Measurements from ENCODE around the gene EEPD1. TPM values are rescaled to one million over a fixed set of nuclear protein-coding genes. Genes with fewer than 3 reads are reported as not detected.

Gene EEPD1
- total RNA-seq, 1 donor = 9.0 TPM

DNA sequence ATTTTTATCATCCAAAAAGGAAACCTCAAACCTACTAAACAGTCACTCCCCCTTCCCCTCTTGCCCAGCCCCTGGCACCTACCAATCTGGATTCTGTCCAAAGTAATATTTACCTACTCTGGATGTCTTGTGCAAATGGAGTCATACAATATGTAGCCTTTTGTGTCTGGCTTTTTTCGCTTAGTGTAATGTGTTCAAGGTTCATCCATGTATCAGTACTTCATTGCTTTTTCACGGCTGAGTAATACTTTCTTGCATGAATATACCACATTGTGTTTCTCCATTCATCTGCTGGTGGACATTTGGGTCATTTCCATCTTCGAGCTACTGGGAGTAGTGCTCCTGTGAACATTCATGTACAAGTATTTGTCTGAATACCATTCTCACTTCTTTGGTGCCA is 113.6 kb downstream of the EEPD1 start:
- Histone ChIP-seq H3K36me3 (ENCODE audit: insufficient read depth, low read length) (no peaks in the 10 kb centered on the region), H3K79me2 (ENCODE audit: insufficient read depth, low read length) (no peaks in the 10 kb centered on the region), H3K27me3 (ENCODE audit: insufficient read depth, low read length) (no peaks in the 10 kb centered on the region), H3K9me3 (ENCODE audit: low read depth, low read length) (no peaks in the 10 kb centered on the region), H3K4me1 (ENCODE audit: insufficient read depth, low read length) (peaks cover 3% of the 10 kb centered on the region), H3K27ac (ENCODE audit: low read depth, low read length) (no peak overlapping the region), H3K4me2 (ENCODE audit: insufficient read depth, low read length) (no peak overlapping the region), H4K20me1 (ENCODE audit: insufficient read depth, low read length) (no peaks in the 10 kb centered on the region), H3K4me3 (ENCODE audit: insufficient read depth, low read length) (no peak overlapping the region), H2AFZ (ENCODE audit: low read length) (no peak overlapping the region)
- DNase-seq (ENCODE audit: insufficient read length, low spot score, missing footprints) = no peak
- TF ChIP-seq, protein P1, sequence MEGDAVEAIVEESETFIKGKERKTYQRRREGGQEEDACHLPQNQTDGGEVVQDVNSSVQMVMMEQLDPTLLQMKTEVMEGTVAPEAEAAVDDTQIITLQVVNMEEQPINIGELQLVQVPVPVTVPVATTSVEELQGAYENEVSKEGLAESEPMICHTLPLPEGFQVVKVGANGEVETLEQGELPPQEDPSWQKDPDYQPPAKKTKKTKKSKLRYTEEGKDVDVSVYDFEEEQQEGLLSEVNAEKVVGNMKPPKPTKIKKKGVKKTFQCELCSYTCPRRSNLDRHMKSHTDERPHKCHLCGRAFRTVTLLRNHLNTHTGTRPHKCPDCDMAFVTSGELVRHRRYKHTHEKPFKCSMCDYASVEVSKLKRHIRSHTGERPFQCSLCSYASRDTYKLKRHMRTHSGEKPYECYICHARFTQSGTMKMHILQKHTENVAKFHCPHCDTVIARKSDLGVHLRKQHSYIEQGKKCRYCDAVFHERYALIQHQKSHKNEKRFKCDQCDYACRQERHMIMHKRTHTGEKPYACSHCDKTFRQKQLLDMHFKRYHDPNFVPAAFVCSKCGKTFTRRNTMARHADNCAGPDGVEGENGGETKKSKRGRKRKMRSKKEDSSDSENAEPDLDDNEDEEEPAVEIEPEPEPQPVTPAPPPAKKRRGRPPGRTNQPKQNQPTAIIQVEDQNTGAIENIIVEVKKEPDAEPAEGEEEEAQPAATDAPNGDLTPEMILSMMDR (IDR thresholded peaks at IDR 0.05; ENCODE audit: extremely low read depth, low read depth, low read length) = no peak

DNA sequence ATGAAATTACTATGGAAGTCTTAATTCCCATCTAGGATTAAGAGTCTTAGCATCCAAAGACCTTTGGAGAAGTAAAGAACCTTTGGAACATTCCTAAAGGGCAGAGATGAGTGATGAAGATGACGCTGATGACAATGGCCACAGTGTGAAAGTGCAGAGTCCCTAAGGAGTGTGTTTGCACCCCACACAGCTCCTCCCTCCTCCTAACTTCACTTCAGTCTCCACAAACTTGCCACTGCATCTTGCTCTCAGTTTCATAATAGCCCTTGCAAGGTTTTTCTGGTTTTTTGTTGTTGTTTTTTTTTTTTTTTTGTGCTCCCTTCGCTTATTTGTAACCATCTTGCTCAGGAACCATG is 119.1 kb downstream of the EEPD1 start:
- Histone ChIP-seq H3K4me2 (ENCODE audit: insufficient read depth, low read length) (no peak overlapping the region), H3K9me3 (ENCODE audit: low read depth, low read length) (no peaks in the 10 kb centered on the region), H4K20me1 (ENCODE audit: insufficient read depth, low read length) (no peaks in the 10 kb centered on the region)

DNA sequence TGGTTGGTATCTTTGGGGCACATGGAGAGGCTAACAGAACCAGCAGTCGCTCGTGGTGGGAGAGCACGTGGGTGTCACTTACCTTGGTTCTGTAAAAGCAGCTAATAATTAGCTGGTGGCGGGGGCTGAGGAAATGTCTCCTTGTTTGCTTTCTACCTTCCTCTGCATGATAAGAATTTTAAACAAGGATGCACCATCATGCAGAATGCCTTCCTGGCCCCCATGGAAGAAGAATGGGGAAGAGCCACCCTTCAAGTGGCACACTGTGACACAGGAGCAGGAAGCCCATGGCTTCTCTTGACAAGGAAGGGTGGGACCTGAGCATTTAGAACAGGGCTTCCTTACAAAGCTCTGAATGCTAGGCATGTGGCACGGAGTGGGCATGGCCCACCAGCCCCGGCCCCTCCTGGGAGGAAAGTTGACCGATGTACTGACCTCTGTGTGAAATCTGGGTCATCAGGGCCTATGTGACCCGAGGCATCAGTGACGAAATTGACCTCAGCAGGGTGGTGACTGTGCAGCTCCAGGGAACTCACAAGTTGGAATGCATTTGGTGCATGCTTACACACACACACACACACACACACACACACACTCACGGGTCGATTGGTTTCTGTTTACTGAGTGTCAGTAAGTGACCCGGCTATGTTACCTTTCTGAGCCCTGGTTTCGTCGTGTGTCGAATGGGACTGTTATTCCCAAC is 119.7 kb downstream of the EEPD1 start:
- Histone ChIP-seq H3K79me2 (ENCODE audit: insufficient read depth, low read length) (no peaks in the 10 kb centered on the region), H3K4me1 (ENCODE audit: insufficient read depth, low read length) (no peaks in the 10 kb centered on the region), H3K4me2 (ENCODE audit: insufficient read depth, low read length) (no peak overlapping the region), H3K9me3 (ENCODE audit: low read depth, low read length) (no peaks in the 10 kb centered on the region), H3K27ac (ENCODE audit: low read depth, low read length) (no peak overlapping the region), H3K4me3 (ENCODE audit: insufficient read depth, low read length) (no peak overlapping the region), H3K36me3 (ENCODE audit: insufficient read depth, low read length) (no peaks in the 10 kb centered on the region), H3K27me3 (ENCODE audit: insufficient read depth, low read length) (no peaks in the 10 kb centered on the region), H2AFZ (ENCODE audit: low read length) (no peak overlapping the region), H4K20me1 (ENCODE audit: insufficient read depth, low read length) (no peaks in the 10 kb centered on the region)
- TF ChIP-seq, protein P1 (IDR thresholded peaks at IDR 0.05; ENCODE audit: extremely low read depth, low read depth, low read length) = no peak
- DNase-seq (ENCODE audit: insufficient read length, low spot score, missing footprints) = peak; percentile 34

More for the DNA sequence above, 119.1 kb downstream of the EEPD1 start:
- H3K36me3 ChIP-seq (ENCODE audit: insufficient read depth, low read length) = no peaks in the 10 kb centered on the region
- H3K79me2 ChIP-seq (ENCODE audit: insufficient read depth, low read length) = no peaks in the 10 kb centered on the region
- H3K27me3 ChIP-seq (ENCODE audit: insufficient read depth, low read length) = no peaks in the 10 kb centered on the region
- H3K27ac ChIP-seq (ENCODE audit: low read depth, low read length) = no peak overlapping the region
- H3K4me1 ChIP-seq (ENCODE audit: insufficient read depth, low read length) = no peaks in the 10 kb centered on the region
- TF ChIP-seq, protein P1 (IDR thresholded peaks at IDR 0.05; ENCODE audit: extremely low read depth, low read depth, low read length) = no peak
- DNase-seq (ENCODE audit: insufficient read length, low spot score, missing footprints) = no peak
- H3K4me3 ChIP-seq (ENCODE audit: insufficient read depth, low read length) = no peak overlapping the region
- no peak overlapping the region for H2AFZ ChIP-seq (ENCODE audit: low read length)

DNA sequence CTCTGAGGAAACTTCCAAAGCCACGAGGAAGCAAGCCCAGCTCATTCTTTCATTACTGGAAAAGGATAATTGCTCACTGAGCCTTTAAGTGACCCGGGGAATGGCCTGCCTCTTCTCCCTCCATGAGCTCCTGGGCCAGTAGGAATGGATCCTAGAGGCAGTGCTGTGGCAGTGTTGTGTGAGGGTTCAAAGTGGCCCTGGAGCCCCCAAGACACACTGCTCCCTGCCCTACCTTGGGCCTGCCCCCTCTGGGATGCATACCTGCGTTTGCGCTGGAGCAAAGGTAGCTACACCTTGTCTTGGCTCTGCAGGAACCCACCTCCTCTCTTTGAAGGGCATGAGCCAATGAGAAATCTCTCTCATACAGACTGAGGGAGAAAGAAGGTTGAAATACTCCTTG is 120.8 kb downstream of the EEPD1 start:
- Histone ChIP-seq H3K4me1 (ENCODE audit: insufficient read depth, low read length) (no peaks in the 10 kb centered on the region), H3K27ac (ENCODE audit: low read depth, low read length) (no peak overlapping the region), H2AFZ (ENCODE audit: low read length) (no peak overlapping the region), H3K79me2 (ENCODE audit: insufficient read depth, low read length) (no peaks in the 10 kb centered on the region), H3K9me3 (ENCODE audit: low read depth, low read length) (no peaks in the 10 kb centered on the region), H3K4me2 (ENCODE audit: insufficient read depth, low read length) (no peak overlapping the region), H3K4me3 (ENCODE audit: insufficient read depth, low read length) (no peak overlapping the region), H4K20me1 (ENCODE audit: insufficient read depth, low read length) (no peaks in the 10 kb centered on the region), H3K27me3 (ENCODE audit: insufficient read depth, low read length) (no peaks in the 10 kb centered on the region), H3K36me3 (ENCODE audit: insufficient read depth, low read length) (no peaks in the 10 kb centered on the region)
- TF ChIP-seq, protein P1 (IDR thresholded peaks at IDR 0.05; ENCODE audit: extremely low read depth, low read depth, low read length) = no peak
- no peak for DNase-seq (ENCODE audit: insufficient read length, low spot score, missing footprints)
